Measurements from ENCODE around the gene KANSL1.

DNA sequence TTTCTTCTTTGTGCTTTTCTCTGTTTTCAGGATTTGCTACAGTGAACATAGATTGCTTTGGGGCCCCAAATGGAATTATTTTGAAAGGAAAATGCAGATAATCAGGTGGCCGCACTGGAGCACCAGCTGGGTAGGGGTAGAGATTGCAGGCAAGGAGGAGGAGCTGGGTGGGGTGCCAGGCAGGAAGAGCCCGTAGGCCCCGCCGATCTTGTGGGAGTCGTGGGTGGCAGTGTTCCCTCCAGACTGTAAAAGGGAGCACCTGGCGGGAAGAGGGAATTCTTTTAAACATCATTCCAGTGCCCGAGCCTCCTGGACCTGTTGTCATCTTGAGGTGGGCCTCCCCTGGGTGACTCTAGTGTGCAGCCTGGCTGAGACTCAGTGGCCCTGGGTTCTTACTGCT lies 192.9 kb downstream of the KANSL1 start:
- TF ChIP-seq, protein P1, sequence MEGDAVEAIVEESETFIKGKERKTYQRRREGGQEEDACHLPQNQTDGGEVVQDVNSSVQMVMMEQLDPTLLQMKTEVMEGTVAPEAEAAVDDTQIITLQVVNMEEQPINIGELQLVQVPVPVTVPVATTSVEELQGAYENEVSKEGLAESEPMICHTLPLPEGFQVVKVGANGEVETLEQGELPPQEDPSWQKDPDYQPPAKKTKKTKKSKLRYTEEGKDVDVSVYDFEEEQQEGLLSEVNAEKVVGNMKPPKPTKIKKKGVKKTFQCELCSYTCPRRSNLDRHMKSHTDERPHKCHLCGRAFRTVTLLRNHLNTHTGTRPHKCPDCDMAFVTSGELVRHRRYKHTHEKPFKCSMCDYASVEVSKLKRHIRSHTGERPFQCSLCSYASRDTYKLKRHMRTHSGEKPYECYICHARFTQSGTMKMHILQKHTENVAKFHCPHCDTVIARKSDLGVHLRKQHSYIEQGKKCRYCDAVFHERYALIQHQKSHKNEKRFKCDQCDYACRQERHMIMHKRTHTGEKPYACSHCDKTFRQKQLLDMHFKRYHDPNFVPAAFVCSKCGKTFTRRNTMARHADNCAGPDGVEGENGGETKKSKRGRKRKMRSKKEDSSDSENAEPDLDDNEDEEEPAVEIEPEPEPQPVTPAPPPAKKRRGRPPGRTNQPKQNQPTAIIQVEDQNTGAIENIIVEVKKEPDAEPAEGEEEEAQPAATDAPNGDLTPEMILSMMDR (conservative IDR thresholded peaks at IDR 0.05 in 1 of 2, IDR thresholded peaks at IDR 0.05 in 1 of 2; ENCODE audit: extremely low read depth in 1 of 2, insufficient read depth in 1 of 2, low read depth in 1 of 2, low read length in 2 of 2): no peak
- no peak for TF ChIP-seq EZH2 (IDR thresholded peaks at IDR 0.05; ENCODE audit: borderline replicate concordance, low read length)
